Limb (tissue), 2 donors: ENCODE data around the gene TMEM35A.
A peak's percentile ranks its signal among the peaks of the same experiment; 100 is the strongest.
"Not testable (repeated sequence)": the region's sequence is repeated elsewhere in the genome, so short reads cannot be mapped to it uniquely, and the experiment has no call there.

Experiments
- DNase-seq, 2 donors: peaks; one replicate each; pipeline ENCODE4 v3.0.0-alpha.2; 2016; ENCODE audit errors: extremely low spot score in 2 of 2

Gene TMEM35A, protein sequence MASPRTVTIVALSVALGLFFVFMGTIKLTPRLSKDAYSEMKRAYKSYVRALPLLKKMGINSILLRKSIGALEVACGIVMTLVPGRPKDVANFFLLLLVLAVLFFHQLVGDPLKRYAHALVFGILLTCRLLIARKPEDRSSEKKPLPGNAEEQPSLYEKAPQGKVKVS

DNA sequence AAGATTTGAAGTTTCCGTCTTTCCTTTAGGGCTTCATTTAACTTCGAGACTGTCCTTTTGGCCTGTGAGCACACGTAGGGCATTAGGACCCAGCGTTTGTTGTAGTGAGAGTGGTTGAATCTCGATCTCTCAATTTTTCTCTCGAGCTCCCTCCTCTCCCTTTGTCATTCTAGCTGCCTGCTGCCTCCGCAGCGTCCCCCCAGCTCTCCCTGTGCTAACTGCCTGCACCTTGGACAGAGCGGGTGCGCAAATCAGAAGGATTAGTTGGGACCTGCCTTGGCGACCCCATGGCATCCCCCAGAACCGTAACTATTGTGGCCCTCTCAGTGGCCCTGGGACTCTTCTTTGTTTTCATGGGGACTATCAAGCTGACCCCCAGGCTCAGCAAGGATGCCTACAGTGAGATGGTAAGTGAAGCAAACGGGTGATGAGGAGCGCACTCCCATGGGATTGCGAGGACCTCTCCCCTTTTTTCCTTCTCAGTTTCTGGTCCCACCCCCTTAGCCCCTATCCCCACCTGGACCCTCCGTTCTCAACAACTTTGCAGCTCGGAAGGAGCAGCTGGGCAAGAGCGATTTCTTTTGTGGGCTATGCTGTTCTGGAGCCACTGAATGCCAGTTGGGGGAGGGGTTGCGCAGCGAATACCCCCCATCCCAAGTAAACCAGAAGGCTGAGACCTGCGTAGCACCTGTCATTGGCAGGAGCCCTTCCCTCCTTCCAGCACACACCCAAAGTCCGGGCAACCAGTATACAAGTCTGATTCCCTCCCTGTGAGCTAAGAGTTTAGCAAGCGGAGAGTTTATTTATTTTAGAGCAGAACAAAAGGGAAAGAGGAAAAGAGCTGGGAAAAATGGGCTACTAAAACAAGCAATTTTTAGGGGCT, at the start of gene TMEM35A:
TMEM35A (plus strand) TSS at position 164 of the 883 bp plus-strand sequence; CDS start at position 288, 124 bp downstream.
- DNase-seq: peak in 1 of 2 donors; percentile 45

GRCh38 chrX:101029665-101030064, 49.0 kb upstream of the TMEM35A start:
- DNase-seq: no peak

- DNase-seq: no peak
Measured at GRCh38 chrX:101037231-101037630, 41.4 kb upstream of the TMEM35A start.

DNA sequence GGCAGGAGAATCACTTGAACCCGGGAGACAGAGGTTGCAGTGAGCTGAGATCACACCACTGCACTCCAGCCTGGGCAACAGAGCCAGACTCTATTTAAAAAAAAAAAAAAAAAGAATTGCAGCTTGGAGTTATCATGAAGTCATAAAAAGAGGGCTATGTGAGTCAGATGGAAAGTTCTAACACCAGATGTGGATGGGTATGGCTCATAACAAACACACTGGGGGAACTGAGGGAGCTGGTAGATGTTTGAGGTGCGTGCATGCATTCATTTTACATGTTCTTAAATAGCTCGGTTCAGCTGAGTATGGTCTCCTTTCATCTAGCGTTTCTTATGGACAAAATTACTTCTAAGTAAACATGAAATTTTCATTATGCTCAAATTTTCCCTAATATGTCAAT, 38.5 kb upstream of the TMEM35A start:
- no peak for DNase-seq

DNA sequence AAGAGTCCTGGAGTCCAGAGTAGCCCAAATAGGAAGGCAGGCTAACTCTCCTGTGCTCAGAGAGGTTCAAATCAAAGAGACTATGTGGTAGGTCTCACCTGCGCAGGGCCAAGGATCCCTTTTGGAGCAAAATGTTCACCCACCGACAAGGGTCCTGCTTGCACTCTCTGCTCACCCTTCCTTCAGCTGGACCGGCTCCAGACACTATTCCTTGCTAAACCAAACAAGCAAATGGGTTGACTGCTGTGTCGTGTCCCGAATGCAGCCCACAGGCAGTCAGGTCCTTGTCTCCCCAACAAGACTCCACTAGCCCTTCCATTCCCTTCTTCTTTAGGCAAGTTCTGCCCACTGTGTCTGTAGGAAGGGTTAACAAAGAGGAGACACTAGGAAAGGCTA, 27.5 kb upstream of the TMEM35A start:
- DNase-seq: no peak

- DNase-seq: peak; percentile 60 to 76
Measured at GRCh38 chrX:101051549-101052302, 27.0 kb upstream of the TMEM35A start, which contains the start of gene TRMT2B. TSS of gene TRMT2B (minus strand) at chrX:101052111. CDS start at chrX:101042289, 9,822 bp downstream.

DNA sequence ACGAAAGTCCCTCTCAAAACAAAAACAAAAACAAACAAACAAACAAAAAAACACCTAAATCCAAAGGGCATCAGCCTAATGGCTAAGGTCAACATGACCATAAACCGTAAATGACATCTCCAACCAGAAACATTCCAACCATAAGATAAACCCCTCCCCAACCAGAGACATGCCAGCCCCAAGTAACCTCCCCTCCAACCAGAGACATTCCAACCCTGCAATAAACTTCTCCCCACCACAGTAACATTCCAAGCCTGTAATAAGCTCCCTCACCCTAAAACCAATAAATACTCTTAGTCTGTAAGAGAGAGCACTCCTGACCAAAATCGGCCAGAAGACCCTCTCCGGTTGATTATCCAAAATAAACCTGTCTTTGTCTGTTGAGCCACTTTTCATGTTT, 22.1 kb upstream of the TMEM35A start:
- not testable (repeated sequence) for DNase-seq

DNA sequence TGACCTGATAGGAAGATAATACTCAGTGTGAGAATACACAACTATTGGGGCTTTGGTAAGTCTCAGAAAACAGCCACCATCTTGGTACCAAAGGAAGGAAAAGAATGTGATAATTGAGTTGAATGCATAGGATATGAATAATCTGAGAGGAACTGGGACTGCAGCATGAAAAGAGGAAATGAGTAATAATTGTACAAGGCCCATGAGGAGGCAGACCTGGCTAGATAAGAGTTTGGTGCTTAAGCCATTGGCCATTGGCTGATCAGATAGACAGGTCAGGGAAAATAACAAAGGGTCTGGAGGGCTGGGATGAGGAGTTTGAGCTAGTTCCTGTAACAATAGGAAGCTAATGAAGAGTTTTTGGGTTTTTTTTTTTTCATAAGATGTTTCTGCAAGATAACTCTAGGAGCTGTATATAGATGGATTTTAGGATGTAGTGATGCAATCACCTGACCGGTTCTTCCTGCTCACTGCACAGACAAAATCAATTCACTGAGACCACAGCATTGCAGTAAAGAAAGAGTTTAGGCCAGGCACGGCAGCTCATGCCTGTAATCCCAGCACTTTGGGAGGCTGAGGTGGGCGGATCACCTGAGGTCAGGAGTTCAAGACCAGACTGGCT, 21.5 kb upstream of the TMEM35A start:
- no peak for DNase-seq

DNA sequence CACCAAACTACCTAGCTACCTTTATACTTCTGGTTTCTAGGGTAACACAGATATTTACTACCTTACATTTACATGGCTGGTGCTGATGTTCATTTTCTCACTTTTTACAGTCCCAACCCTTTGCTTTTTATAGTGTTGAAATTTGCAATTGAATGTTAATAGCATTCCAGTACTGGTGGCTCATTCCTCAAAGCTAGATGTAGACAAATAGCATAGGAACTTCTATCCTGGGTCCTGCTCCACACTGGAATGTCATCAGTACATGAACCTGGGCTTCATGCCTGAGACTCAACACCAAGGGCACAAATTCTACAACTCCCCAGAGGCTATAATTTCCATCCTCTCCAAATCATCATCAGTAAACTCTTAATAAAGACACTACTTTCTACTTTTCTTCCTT, 16.5 kb upstream of the TMEM35A start:
- DNase-seq: no peak

DNA sequence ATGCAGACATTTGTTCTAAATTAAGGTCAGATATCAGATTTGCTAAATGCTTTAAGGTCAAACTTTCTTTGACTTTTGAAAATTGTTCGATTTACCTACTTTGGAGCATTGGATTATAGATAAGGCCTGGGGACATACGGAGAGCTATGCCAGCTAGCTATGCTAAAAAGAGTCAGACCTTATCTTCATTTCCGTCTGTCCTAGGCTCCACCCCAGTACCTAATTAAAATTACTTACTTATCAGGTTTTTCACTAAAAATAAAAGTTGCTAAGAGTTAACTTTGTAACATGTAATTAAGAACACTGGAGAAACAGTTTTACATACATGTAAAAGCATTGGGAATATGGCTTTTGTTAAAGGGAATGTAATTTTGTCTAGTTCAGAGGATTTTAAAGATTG, 7.1 kb upstream of the TMEM35A start:
- no peak for DNase-seq

- no peak for DNase-seq
Measured at GRCh38 chrX:101079736-101080270, 1.1 kb downstream of the TMEM35A start.

GRCh38 chrX:101080326-101081124, 1.8 kb downstream of the TMEM35A start:
- DNase-seq: no peak

DNA sequence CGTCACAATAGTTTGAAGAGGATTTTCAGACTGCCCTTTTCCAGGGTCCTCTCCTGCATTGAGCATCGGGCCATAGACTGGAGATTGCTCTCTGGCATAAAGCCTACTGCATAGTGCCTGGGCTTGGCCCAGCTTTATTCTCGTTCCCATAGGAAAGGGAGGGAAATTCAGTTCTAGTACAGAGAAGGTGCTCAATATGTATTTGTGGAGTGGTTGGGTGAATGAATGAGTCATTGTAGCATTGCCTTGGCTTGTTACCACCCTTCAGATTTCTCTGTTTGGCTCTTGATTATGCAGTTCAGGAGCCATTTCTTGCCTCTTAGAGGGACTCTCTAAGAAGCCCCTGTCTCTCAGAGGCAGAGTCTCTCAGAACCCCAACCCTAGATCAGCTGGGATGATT, 2.6 kb downstream of the TMEM35A start:
- DNase-seq: no peak

GRCh38 chrX:101091817-101092216, 13.1 kb downstream of the TMEM35A start:
- no peak for DNase-seq

DNA sequence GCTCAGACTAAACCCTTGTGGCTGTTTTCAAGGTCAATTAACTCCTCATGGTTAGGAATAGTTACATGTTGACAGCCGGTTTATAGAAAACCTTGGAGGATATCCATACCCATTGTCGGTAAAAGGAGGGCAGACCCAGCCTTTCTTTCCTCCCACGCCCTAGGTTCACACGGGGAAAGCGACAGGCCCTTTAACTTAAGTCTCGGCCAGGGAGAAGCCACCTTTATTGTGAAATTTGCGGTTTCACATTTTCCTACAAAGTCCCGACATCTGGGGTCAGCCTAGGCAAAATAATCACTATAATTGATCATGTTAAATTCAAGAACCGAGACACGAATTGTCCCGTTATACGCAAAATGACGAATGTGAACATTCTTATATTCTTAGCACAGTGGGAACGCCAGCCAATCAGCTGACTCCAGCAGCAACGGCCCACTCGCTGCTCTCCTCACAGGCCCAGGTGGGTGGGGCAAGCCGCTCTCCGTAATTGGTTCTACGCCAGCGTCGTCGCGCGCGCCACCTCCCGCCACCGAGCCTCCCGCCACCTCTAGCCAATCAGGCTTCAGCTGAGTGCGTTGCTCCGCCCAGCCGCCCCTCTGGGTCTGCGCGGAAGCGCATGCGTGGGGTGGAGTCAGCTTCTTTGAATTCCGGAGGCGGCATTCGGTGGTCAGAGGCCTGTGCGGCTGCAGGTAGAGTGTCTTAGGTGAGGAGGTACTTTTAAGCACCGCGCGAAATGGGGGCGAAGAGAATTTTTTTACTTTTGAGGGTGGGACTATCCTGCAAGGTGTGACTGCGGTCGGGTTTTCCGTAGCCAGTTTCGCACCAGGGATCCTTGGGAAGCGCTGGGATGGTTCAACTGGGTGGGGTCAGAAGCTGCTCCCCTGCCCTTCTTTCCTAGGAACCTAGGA, 19.1 kb downstream of the TMEM35A start, which contains the start of gene CENPI:
CENPI (plus strand) TSS at position 659 of the 908 bp plus-strand sequence. CDS start 2,867 bp downstream, outside the sequence.
- DNase-seq: peak; percentile 90 to 93

- DNase-seq: no peak
Measured at GRCh38 chrX:101108284-101108683, 29.6 kb downstream of the TMEM35A start.

GRCh38 chrX:101117701-101118100, 39.0 kb downstream of the TMEM35A start:
- DNase-seq: no peak

GRCh38 chrX:101136235-101136634, 57.6 kb downstream of the TMEM35A start:
- no peak for DNase-seq
